Cardiac fibroblast (primary cell): ENCODE results near the gene UBL4B.

Source experiments
- DNase-seq, 2 donors: peaks; one replicate each; pipeline versions ENCODE4 v3.0.0 to v3.0.0-alpha.2; 2010; ENCODE audit warnings: low read depth in 2 of 2
- H3K4me3 ChIP-seq, 2 donors: replicated peaks in 1 of 2; 1 replicate in 1 of 2; 2 replicates in 1 of 2; pipeline ENCODE4 v1.5.1; 2011; ENCODE audit warnings: low read depth in 2 of 2, low read length in 2 of 2, mild to moderate bottlenecking in 2 of 2, moderate library complexity in 1 of 2
- TF ChIP-seq, protein P1 (sequence below): IDR thresholded peaks from one replicate; pipeline ENCODE4 v1.5.1; 2011; ENCODE audit warnings: low read depth, mild to moderate bottlenecking, low read length, inconsistent platforms

UBL4B gene

DNA sequence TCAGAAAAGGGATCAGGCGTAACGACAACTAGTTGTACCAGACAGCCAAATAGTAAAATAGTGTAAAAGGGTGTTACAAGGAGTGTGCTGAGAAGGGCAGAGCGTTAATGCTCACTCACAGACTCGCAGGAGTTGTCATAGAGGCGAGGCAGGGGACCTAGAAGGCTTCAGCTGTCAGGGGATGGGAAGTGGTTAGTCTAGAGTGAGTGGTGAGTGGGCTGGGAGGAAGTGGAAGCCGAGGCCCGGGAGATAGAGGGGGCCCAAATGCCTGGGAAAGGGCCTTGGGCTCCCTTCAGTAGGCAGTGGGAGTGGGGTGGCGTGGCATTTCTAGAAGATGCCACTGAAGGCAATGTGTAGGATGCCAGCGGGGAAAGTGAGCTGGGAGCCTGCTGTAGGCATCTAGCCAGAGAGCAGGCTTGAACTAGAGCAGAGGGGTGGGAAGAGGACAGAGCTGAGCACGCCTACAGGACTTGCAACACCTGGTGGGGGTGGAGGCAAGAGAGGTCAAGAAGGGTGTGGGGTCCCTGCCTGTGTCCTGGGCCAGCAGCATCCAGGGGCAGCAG, 48.4 kb downstream of the UBL4B start:
- DNase-seq = no peak
- TF ChIP-seq, protein P1, sequence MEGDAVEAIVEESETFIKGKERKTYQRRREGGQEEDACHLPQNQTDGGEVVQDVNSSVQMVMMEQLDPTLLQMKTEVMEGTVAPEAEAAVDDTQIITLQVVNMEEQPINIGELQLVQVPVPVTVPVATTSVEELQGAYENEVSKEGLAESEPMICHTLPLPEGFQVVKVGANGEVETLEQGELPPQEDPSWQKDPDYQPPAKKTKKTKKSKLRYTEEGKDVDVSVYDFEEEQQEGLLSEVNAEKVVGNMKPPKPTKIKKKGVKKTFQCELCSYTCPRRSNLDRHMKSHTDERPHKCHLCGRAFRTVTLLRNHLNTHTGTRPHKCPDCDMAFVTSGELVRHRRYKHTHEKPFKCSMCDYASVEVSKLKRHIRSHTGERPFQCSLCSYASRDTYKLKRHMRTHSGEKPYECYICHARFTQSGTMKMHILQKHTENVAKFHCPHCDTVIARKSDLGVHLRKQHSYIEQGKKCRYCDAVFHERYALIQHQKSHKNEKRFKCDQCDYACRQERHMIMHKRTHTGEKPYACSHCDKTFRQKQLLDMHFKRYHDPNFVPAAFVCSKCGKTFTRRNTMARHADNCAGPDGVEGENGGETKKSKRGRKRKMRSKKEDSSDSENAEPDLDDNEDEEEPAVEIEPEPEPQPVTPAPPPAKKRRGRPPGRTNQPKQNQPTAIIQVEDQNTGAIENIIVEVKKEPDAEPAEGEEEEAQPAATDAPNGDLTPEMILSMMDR = no peak
- H3K4me3 ChIP-seq = no peak overlapping the region

DNA sequence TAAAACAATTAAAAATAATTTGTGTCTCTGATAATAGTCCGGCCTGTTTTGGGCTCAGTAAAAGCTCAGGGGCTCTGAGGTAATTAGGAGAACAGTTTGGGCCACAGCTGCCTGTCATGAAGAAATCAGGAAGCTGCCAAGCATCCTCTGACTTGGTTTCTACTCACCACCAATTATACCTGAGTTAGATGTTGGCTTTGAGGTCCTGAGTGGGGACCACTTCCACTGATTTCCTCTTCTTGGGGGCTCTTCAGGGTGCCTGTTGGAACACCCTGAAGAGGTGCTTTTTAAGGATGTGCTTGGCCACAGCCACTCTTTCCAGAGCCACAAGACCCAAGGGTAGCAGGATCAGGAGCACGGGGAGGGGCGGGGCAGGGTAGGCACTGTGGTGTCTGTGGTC, 48.9 kb downstream of the UBL4B start:
- no peak overlapping the region for H3K4me3 ChIP-seq
- no peak for DNase-seq
- TF ChIP-seq, protein P1 = no peak

DNA sequence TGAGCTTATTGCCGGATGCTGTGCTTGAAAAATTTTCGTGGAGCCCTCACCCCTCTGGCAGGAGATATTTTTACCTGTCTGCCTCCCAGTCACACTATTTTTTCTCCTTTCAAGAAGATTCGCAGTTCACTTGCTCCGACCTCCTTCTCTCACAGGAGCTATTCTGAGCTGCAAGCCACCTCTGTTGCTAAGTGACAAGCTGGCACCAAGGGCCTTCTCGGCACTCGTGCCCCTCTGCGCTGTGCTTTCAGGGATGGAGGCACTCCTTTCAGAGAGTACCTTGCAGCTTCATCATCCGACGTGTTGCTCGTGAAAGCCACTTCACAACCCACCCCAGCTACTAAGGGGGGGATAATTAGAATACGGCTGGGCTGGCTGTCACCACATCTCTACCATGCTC, 49.6 kb downstream of the UBL4B start:
- H3K4me3 ChIP-seq = no peak overlapping the region
- TF ChIP-seq, protein P1 = no peak
- no peak for DNase-seq
